Thymus (tissue), 11 donors: ENCODE results near the gene SLC16A3. TPM values are rescaled to one million over a fixed set of nuclear protein-coding genes. Genes with fewer than 3 reads are reported as not detected.
"Not testable (repeated sequence)": the region's sequence is repeated elsewhere in the genome, so short reads cannot be mapped to it uniquely, and the experiment has no call there.

Source experiments
- DNase-seq, 9 donors: peaks; one replicate each; pipeline ENCODE4 v3.0.0-alpha.2; 2013; ENCODE audit warnings: low spot score in 9 of 9, low read depth in 6 of 9, missing footprints in 1 of 9
- H3K27ac ChIP-seq, 2 donors: one replicate each; pipeline ENCODE4 v1.5.1; 2013; ENCODE audit warnings: control low read depth in 1 of 2, low read depth in 1 of 2, low read length in 1 of 2, mild to moderate bottlenecking in 1 of 2, moderate library complexity in 1 of 2
- H3K27me3 ChIP-seq, 2 donors: one replicate each; pipeline ENCODE4 v1.5.1; 2013; ENCODE audit warnings: low read length in 1 of 2; ENCODE audit not compliant: control insufficient read depth in 2 of 2, insufficient read depth in 1 of 2
- H3K36me3 ChIP-seq, 2 donors: one replicate each; pipeline ENCODE4 v1.5.1; 2013; ENCODE audit warnings: low read length in 1 of 2, mild to moderate bottlenecking in 1 of 2, moderate library complexity in 1 of 2; ENCODE audit not compliant: control insufficient read depth in 2 of 2, insufficient read depth in 2 of 2
- H3K4me1 ChIP-seq, 2 donors: one replicate each; pipeline ENCODE4 v1.5.1; 2013; ENCODE audit warnings: low read length in 2 of 2; ENCODE audit not compliant: control insufficient read depth in 2 of 2, insufficient read depth in 2 of 2
- H3K4me3 ChIP-seq, 2 donors: one replicate each; pipeline ENCODE4 v1.5.1; 2013; ENCODE audit warnings: low read length in 2 of 2, control low read depth in 1 of 2, mild to moderate bottlenecking in 1 of 2
- H3K9me3 ChIP-seq, 2 donors: one replicate each; pipeline ENCODE4 v1.5.1; 2013; ENCODE audit warnings: low read length in 1 of 2, mild to moderate bottlenecking in 1 of 2; ENCODE audit not compliant: control insufficient read depth in 2 of 2, insufficient read depth in 1 of 2
- WGBS: extraction: QIAGEN DNeasy Blood & Tissue Kit; methylation state at CpG from one replicate; pipeline ENCODE4 v1.1.7; 2013; 5-methylcytosine and 5-hydroxymethylcytosine counted together
- polyA plus RNA-seq: library from polyadenylated mRNA; stranded (reverse); fragments of 200-250 nt; gene quantifications from one replicate; pipeline ENCODE4 v1.2.3, GENCODE V29; 2013
- total RNA-seq: library from RNA; stranded (reverse); fragments of 120-200 nt; gene quantifications from one replicate; pipeline ENCODE4 v1.2.4, GENCODE V29; 2013
- donor health status: healthy.

Gene SLC16A3
- total and polyA plus RNA-seq, 2 donors = 17.3 to 30.2 TPM

GRCh38 chr17:82253179-82253544 is 24.3 kb downstream of the SLC16A3 start:
- Histone ChIP-seq H3K4me1 (no peaks in the 10 kb centered on the region), H3K4me3 (no peak overlapping the region), H3K27me3 (no peaks in the 10 kb centered on the region), H3K27ac (no peak overlapping the region), H3K36me3 (peaks cover 86 to 92% of the 10 kb centered on the region in 2 donors), H3K9me3 (peaks cover 4 to 9% of the 10 kb centered on the region in 2 donors)
- no peak for DNase-seq
- WGBS = 97% methylated on average over 12 of the region's 12 CpGs

- not testable (repeated sequence) for DNase-seq, H3K27ac ChIP-seq, H3K27me3 ChIP-seq, H3K4me3 ChIP-seq, H3K9me3 ChIP-seq, H3K4me1 ChIP-seq
- 97% methylated on average over 39 of the region's 39 CpGs for WGBS
- H3K36me3 ChIP-seq = peaks cover 85 to 90% of the 10 kb centered on the region in 2 donors
Measured at GRCh38 chr17:82254096-82254495, 25.3 kb downstream of the SLC16A3 start.

GRCh38 chr17:82254746-82255145 is 25.9 kb downstream of the SLC16A3 start:
- not testable (repeated sequence) for H3K27me3 ChIP-seq, H3K4me1 ChIP-seq, H3K27ac ChIP-seq, H3K9me3 ChIP-seq, DNase-seq, H3K4me3 ChIP-seq
- peaks cover 84 to 90% of the 10 kb centered on the region in 2 donors for H3K36me3 ChIP-seq
- 98% methylated on average over 33 of the region's 33 CpGs for WGBS

- Histone ChIP-seq H3K4me1 (no peaks in the 10 kb centered on the region), H3K27ac (no peak overlapping the region), H3K4me3 (no peak overlapping the region), H3K9me3 (peaks cover 4 to 9% of the 10 kb centered on the region in 2 donors), H3K27me3 (no peaks in the 10 kb centered on the region), H3K36me3 (peaks cover 83 to 89% of the 10 kb centered on the region in 2 donors)
- DNase-seq = no peak
- 97% methylated on average over 15 of the region's 15 CpGs for WGBS
Measured at GRCh38 chr17:82255402-82255972, 26.6 kb downstream of the SLC16A3 start.

- Histone ChIP-seq H3K9me3 (peaks cover 4 to 9% of the 10 kb centered on the region in 2 donors), H3K36me3 (peaks cover 83 to 89% of the 10 kb centered on the region in 2 donors), H3K4me3 (no peak overlapping the region), H3K4me1 (no peaks in the 10 kb centered on the region), H3K27me3 (no peaks in the 10 kb centered on the region), H3K27ac (no peak overlapping the region)
- 98% methylated on average over 14 of the region's 14 CpGs for WGBS
- DNase-seq = no peak
Measured at GRCh38 chr17:82256242-82256885, 27.5 kb downstream of the SLC16A3 start.

GRCh38 chr17:82257473-82257872 is 28.6 kb downstream of the SLC16A3 start:
- DNase-seq = peak in 1 of 9 donors; percentile 39
- H3K27me3 ChIP-seq = no peaks in the 10 kb centered on the region
- no peak overlapping the region for H3K27ac ChIP-seq
- peaks cover 4 to 9% of the 10 kb centered on the region in 2 donors for H3K9me3 ChIP-seq
- H3K36me3 ChIP-seq = peaks cover 83 to 89% of the 10 kb centered on the region in 2 donors
- no peaks in the 10 kb centered on the region for H3K4me1 ChIP-seq
- no peak overlapping the region for H3K4me3 ChIP-seq
- 91% methylated on average over 10 of the region's 10 CpGs for WGBS

- Histone ChIP-seq H3K9me3 (peaks cover 4 to 5% of the 10 kb centered on the region in 2 donors), H3K27me3 (no peaks in the 10 kb centered on the region), H3K27ac (no peak overlapping the region), H3K4me1 (no peaks in the 10 kb centered on the region), H3K36me3 (peaks cover 82 to 89% of the 10 kb centered on the region in 2 donors), H3K4me3 (no peak overlapping the region)
- DNase-seq = no peak
- WGBS = 96% methylated on average over 5 of the region's 5 CpGs
Measured at GRCh38 chr17:82258555-82258954, 29.7 kb downstream of the SLC16A3 start.

GRCh38 chr17:82259972-82260961 is 31.4 kb downstream of the SLC16A3 start:
- not testable (repeated sequence) for H3K27me3 ChIP-seq, H3K9me3 ChIP-seq, H3K27ac ChIP-seq, H3K4me1 ChIP-seq, DNase-seq, H3K4me3 ChIP-seq
- peaks cover 90 to 91% of the 10 kb centered on the region in 2 donors for H3K36me3 ChIP-seq
- WGBS = 94% methylated on average over 8 of the region's 8 CpGs

GRCh38 chr17:82262344-82262743 is 33.5 kb downstream of the SLC16A3 start:
- WGBS = 93% methylated on average over 4 of the region's 4 CpGs
- Histone ChIP-seq H3K36me3 (peaks cover 86 to 93% of the 10 kb centered on the region in 2 donors), H3K4me3 (no peak overlapping the region), H3K9me3 (no peaks in the 10 kb centered on the region), H3K27ac (no peak overlapping the region), H3K27me3 (no peaks in the 10 kb centered on the region), H3K4me1 (peaks cover 0 to 3% of the 10 kb centered on the region in 2 donors)
- no peak for DNase-seq
